22Rv1 (cell line): ENCODE data around the gene PIK3C3.

ENCODE experiments used
- H3K27ac ChIP-seq: fragments of 450-650 bp; 2 replicates; pipeline ENCODE4 v1.5.1; 2017
- ZFX ChIP-seq: fragments of 450-650 bp; IDR thresholded peaks from 2 replicates; pipeline ENCODE4 v1.6.1; 2017; ENCODE audit warnings: antibody characterized with exemption, borderline replicate concordance
- TF ChIP-seq, protein P1 (sequence below): fragments of 450-650 bp; IDR thresholded peaks from 2 replicates; pipeline ENCODE4 v1.5.1; 2017; ENCODE audit warnings: mild to moderate bottlenecking

PIK3C3 gene

GRCh38 chr18:41975284-41975683 is 20.2 kb downstream of the PIK3C3 start:
- TF ChIP-seq, protein P1, sequence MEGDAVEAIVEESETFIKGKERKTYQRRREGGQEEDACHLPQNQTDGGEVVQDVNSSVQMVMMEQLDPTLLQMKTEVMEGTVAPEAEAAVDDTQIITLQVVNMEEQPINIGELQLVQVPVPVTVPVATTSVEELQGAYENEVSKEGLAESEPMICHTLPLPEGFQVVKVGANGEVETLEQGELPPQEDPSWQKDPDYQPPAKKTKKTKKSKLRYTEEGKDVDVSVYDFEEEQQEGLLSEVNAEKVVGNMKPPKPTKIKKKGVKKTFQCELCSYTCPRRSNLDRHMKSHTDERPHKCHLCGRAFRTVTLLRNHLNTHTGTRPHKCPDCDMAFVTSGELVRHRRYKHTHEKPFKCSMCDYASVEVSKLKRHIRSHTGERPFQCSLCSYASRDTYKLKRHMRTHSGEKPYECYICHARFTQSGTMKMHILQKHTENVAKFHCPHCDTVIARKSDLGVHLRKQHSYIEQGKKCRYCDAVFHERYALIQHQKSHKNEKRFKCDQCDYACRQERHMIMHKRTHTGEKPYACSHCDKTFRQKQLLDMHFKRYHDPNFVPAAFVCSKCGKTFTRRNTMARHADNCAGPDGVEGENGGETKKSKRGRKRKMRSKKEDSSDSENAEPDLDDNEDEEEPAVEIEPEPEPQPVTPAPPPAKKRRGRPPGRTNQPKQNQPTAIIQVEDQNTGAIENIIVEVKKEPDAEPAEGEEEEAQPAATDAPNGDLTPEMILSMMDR, result no peak
- TF ChIP-seq ZFX, result no peak
- no peak overlapping the region for H3K27ac ChIP-seq

- H3K27ac ChIP-seq, result no peak overlapping the region
- TF ChIP-seq, protein P1, result no peak
- TF ChIP-seq ZFX, result no peak
Observed at GRCh38 chr18:41977233-41977632, 22.2 kb downstream of the PIK3C3 start.

DNA sequence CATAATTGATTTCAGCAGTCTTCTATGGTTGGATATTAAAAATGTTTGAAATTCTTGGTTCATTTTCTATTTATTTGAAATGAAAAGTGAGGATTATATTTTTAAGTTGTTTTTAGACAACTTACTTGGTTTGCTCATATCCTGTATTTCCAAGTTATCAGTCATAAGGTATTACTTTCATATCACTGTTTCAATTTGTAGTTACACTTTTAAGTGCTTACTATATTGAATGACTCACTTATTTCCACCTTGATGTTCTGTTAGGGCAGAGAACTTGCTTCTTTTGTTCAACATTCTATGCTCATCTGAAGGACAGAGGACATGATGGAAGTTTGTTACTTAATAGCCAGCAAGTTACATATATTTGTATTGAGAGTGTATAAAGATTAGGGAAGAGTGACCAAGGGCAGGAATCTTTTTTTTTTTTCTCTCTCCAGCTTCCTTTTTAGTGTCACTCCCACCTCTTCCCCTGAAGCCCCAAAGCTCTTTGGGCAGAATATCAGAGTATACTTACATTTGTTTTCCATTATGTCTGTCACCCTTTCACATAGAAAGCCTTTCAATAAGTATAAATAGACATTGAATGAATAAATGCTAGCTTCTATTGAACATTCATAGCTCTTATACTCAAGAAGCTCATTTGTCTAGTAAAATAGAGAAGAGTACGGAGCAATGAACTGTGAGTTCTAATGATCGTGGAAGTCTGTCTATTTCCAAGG is 28.1 kb downstream of the PIK3C3 start:
- TF ChIP-seq ZFX, result no peak
- TF ChIP-seq, protein P1, result no peak
- H3K27ac ChIP-seq, result no peak overlapping the region

GRCh38 chr18:41985914-41986313 is 30.9 kb downstream of the PIK3C3 start:
- TF ChIP-seq ZFX, result no peak
- TF ChIP-seq, protein P1, result no peak
- H3K27ac ChIP-seq, result no peak overlapping the region

DNA sequence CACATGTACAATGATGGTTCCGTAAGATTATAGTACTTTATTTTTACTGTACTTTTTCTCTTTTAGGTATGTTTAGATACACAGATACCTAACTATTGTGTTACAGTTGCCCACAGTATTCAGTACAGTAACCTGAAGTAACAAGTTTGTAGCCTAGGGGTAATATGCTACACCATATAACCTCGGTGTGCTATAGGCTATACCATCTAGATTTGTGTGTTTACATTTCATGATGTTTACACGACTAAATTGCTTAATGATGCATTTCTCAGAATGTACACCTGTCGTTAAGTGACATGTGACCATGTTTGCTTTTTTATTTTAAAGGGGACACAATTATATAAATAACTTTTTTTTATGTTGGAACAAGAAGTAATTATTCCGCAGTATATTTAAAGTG is 34.5 kb downstream of the PIK3C3 start:
- no peak overlapping the region for H3K27ac ChIP-seq
- TF ChIP-seq, protein P1, result no peak
- TF ChIP-seq ZFX, result no peak

- no peak overlapping the region for H3K27ac ChIP-seq
- TF ChIP-seq, protein P1, result no peak
- TF ChIP-seq ZFX, result no peak
Observed at GRCh38 chr18:41992066-41992465, 37.0 kb downstream of the PIK3C3 start.

GRCh38 chr18:41992703-41993102 is 37.7 kb downstream of the PIK3C3 start:
- no peak overlapping the region for H3K27ac ChIP-seq
- TF ChIP-seq ZFX, result no peak
- TF ChIP-seq, protein P1, result no peak
